A549 (cell line): Measurements from ENCODE around the gene NIPBL. TPM values are rescaled to one million over a fixed set of nuclear protein-coding genes. Genes with fewer than 3 reads are reported as not detected.

Source experiments
- ATAC-seq, 2 experiments: fragments of 200-7000 bp in 1 of 2; fragments of >200 bp in 1 of 2; cut with Nextera tagmentation in 1 of 2; cut with Tn5 transposase in 1 of 2; 3 replicates each; pipeline versions ENCODE4 v1.8.0 to v1.9.1; 2018 to 2020; ENCODE audit warnings: mild to moderate bottlenecking in 1 of 2, moderate library complexity in 1 of 2
- CTCF ChIA-PET: fragments of 300-600 bp; sonication (Branson Sonifier 250); formaldehyde crosslinking; extraction: SDS; loops from one replicate; lab custom pipeline; 2021; ENCODE audit warnings: antibody characterized with exemption, inconsistent platforms; lab: Yijun Ruan, JAX
- POLR2A ChIA-PET: fragments of 350-600 bp; formaldehyde crosslinking; extraction: SDS; loops from one replicate; lab custom pipeline; 2021; ENCODE audit warnings: antibody characterized with exemption, inconsistent platforms; lab: Yijun Ruan, JAX
- DNase-seq, 2 experiments: peaks; one replicate each; pipeline versions ENCODE4 v3.0.0 to v3.0.0-alpha.2; 2011 to 2016; ENCODE audit warnings: low read depth in 1 of 2, low spot score in 1 of 2
- FAIRE-seq: peaks from 2 replicates; lab custom pipeline; 2011; peaks lifted over from hg19 to GRCh38; lab: Jason Lieb, UNC
- H3K27ac ChIP-seq, 2 experiments: fragments of >200 bp; sonication (Bioruptor Twin); formaldehyde crosslinking; 3 replicates each; pipeline ENCODE4 v1.5.1; 2016 to 2017
- H3K4me1 ChIP-seq: fragments of >200 bp; sonication (Bioruptor Twin); formaldehyde crosslinking; 3 replicates; pipeline ENCODE4 v1.6.1; 2016
- H3K4me2 ChIP-seq: fragments of >200 bp; sonication (Bioruptor Twin); formaldehyde crosslinking; 3 replicates; pipeline ENCODE4 v1.6.1; 2016
- H3K4me3 ChIP-seq: fragments of >200 bp; sonication (Bioruptor Twin); formaldehyde crosslinking; 3 replicates; pipeline ENCODE4 v1.5.1; 2016
- H3K9me3 ChIP-seq: fragments of >200 bp; sonication (Bioruptor Twin); formaldehyde crosslinking; 3 replicates; pipeline ENCODE4 v1.6.1; 2016
- CBX2 ChIP-seq: fragments of 200-600 bp; sonication (generic); IDR thresholded peaks from 2 replicates; pipeline ENCODE4 v1.6.1; 2016; ENCODE audit warnings: low read depth, mild to moderate bottlenecking, borderline replicate concordance
- CHD2 ChIP-seq: fragments of 150-350 bp; IDR thresholded peaks from 2 replicates; pipeline ENCODE4 v1.6.1; 2014; ENCODE audit warnings: low read length; ENCODE audit not compliant: partially characterized antibody
- CTCF ChIP-seq: fragments of >200 bp; sonication (Bioruptor Twin); formaldehyde crosslinking; IDR thresholded peaks from 3 replicates; pipeline ENCODE4 v1.5.1; 2016
- ESRRA ChIP-seq: fragments of 150-350 bp; IDR thresholded peaks from 2 replicates; pipeline ENCODE4 v1.6.1; 2014; ENCODE audit warnings: mild to moderate bottlenecking, low read length, borderline replicate concordance
- FOSB ChIP-seq: fragments of 250-450 bp; sonication (Bioruptor Pico); IDR thresholded peaks from 2 replicates; pipeline ENCODE4 v1.5.0; 2020; ENCODE audit warnings: mild to moderate bottlenecking, moderate library complexity
- FOSL2 ChIP-seq, 2 experiments: fragments of 450-650 bp in 1 of 2; fragments of >200 bp in 1 of 2; sonication (Bioruptor Twin) in 1 of 2; formaldehyde crosslinking; IDR thresholded peaks; 2 replicates each; pipeline versions ENCODE4 v1.5.0 to v1.6.1; 2016 to 2020; ENCODE audit warnings: mild to moderate bottlenecking in 1 of 2, moderate library complexity in 1 of 2
- FOXS1 ChIP-seq: fragments of 250-450 bp; sonication (Bioruptor Pico); IDR thresholded peaks from 2 replicates; pipeline ENCODE4 v1.5.0; 2020; ENCODE audit warnings: mild to moderate bottlenecking, moderate library complexity
- HDAC2 ChIP-seq: fragments of 200-600 bp; sonication (generic); IDR thresholded peaks from 2 replicates; pipeline ENCODE4 v1.6.1; 2016
- MAFK ChIP-seq: fragments of 450-650 bp; IDR thresholded peaks from 2 replicates; pipeline ENCODE4 v1.6.1; 2014; ENCODE audit not compliant: partially characterized antibody
- MAZ ChIP-seq: fragments of 150-350 bp; IDR thresholded peaks from 2 replicates; pipeline ENCODE4 v1.6.1; 2014; ENCODE audit warnings: antibody characterized with exemption, low read depth, low read length, borderline replicate concordance
- NFE2L2 ChIP-seq: fragments of 150-350 bp; conservative IDR thresholded peaks from 2 replicates; pipeline ENCODE4 v1.6.1; 2014; ENCODE audit warnings: low read length
- NPAS2 ChIP-seq: fragments of 250-450 bp; sonication (Bioruptor Pico); IDR thresholded peaks from 2 replicates; pipeline ENCODE4 v1.8.0; 2022; ENCODE audit warnings: mild to moderate bottlenecking, moderate library complexity, borderline replicate concordance
- NR3C1 ChIP-seq: fragments of >200 bp; sonication (Bioruptor Twin); formaldehyde crosslinking; IDR thresholded peaks from 3 replicates; pipeline ENCODE4 v1.6.1; 2017
- PBX3 ChIP-seq: IDR thresholded peaks from 2 replicates; pipeline ENCODE4 v1.6.1; 2012
- PHF8 ChIP-seq: fragments of 200-600 bp; sonication (generic); IDR thresholded peaks from 2 replicates; pipeline ENCODE4 v1.6.1; 2016; ENCODE audit warnings: low read depth, mild to moderate bottlenecking, antibody characterized with exemption, moderate library complexity, borderline replicate concordance
- POLR2AphosphoS2 ChIP-seq: conservative IDR thresholded peaks from 2 replicates; pipeline ENCODE4 v1.6.1; 2012; ENCODE audit warnings: low read length, improper control_type of control experiment, inconsistent platforms
- RCOR1 ChIP-seq: fragments of 150-350 bp; IDR thresholded peaks from 2 replicates; pipeline ENCODE4 v1.6.1; 2014; ENCODE audit warnings: antibody characterized with exemption, low read length, low read depth
- SMC3 ChIP-seq: fragments of >200 bp; sonication (Bioruptor Twin); formaldehyde crosslinking; IDR thresholded peaks from 3 replicates; pipeline ENCODE4 v1.6.1; 2018; ENCODE audit warnings: inconsistent platforms
- SREBF2 ChIP-seq: fragments of 450-650 bp; IDR thresholded peaks from 2 replicates; pipeline ENCODE4 v1.6.1; 2014; ENCODE audit warnings: mild to moderate bottlenecking, moderate library complexity
- TFCP2L1 ChIP-seq: fragments of 250-450 bp; sonication (Bioruptor Pico); IDR thresholded peaks from 2 replicates; pipeline ENCODE4 v1.5.0; 2021; ENCODE audit warnings: mild to moderate bottlenecking
- ZC3H11A ChIP-seq: fragments of 450-650 bp; IDR thresholded peaks from 2 replicates; pipeline ENCODE4 v1.6.1; 2014; ENCODE audit warnings: antibody characterized with exemption, mild to moderate bottlenecking
- ZFP36 ChIP-seq: fragments of 450-650 bp; IDR thresholded peaks from 2 replicates; pipeline ENCODE4 v1.6.1; 2014; ENCODE audit warnings: borderline replicate concordance; ENCODE audit not compliant: partially characterized antibody
- ZNF302 ChIP-seq: fragments of 250-450 bp; sonication (Bioruptor Pico); IDR thresholded peaks from 2 replicates; pipeline ENCODE4 v1.9.0; 2021; ENCODE audit warnings: inconsistent platforms, mild to moderate bottlenecking, moderate library complexity
- WGBS: methylation state at CpG from one replicate; pipeline ENCODE4 v1.1.6; 2017; ENCODE audit errors: missing lambda C conversion rate; 5-methylcytosine and 5-hydroxymethylcytosine counted together
- polyA plus RNA-seq, 4 experiments: library from polyadenylated mRNA; depleted of rRNA in 3 of 4; stranded (reverse); fragments of >200 nt; fragmentation: RNase III in 1 of 4; extraction: RNeasy Plus Mini Kit Qiagen cat#74134 plus additional on column Dnase treatment in 1 of 4; gene quantifications; 2 replicates in 3 of 4; 3 replicates in 1 of 4; pipeline ENCODE4 v1.2.3, GENCODE V29; 2011 to 2017
- TF ChIP-seq, protein P1 (sequence below): IDR thresholded peaks from 2 replicates; pipeline ENCODE4 v1.6.1; 2012; ENCODE audit warnings: low read depth, borderline replicate concordance
- TF ChIP-seq, protein P2 (sequence below): fragments of >200 bp; sonication (Bioruptor Twin); formaldehyde crosslinking; IDR thresholded peaks from 2 replicates; pipeline ENCODE4 v1.6.1; 2016

Gene NIPBL
- polyA plus RNA-seq, 2 of the 4 experiments (the other 2 are of a cell fraction): 12.4 to 33.4 TPM

DNA sequence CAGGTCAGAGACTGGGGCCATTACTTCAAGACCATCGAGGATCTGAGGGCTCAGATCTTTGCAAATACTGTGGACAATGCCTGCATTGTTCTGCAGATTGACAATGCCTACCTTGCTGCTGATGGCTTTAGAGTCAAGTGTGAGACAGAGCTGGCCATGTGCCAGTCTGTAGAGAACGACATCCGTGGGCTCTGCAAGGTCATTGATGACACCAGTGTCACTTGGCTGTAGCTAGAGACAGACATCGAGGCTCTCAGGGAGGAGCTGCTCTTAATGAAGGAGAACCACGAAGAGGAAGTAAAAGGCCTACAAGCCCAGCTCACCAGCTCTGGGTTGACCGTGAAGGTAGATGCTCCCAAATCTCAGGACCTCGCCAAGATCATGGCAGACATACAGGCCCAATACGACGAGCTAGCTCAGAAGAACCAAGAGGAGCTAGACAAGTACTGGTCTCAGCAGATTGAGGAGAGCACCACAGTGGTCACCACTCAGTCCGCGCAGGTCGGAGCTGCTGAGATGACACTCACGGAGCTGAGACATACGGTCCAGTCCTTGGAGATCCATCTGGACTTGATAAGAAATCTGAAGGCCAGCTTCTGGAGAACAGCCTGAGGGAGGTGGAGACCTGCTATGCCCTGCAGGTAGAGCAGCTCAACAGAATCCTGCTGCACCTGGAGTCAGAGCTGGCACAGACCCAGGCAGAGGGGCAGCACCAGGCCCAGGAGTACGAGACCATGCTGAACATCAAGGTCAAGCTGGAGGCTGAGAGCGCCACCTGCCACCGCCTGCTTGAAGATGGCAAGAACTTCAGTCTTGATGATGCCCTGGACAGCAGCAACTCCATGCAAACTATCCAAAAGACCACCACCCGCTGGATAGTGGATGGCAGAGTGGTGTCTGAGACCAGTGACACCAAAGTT lies 9.3 kb downstream of the NIPBL start:
- ChIA-PET POLR2A (no interaction called here), CTCF (interaction anchor here (0.7 to 1.2 kb wide), 2 partner anchors 53 to 141 kb away, joined by 3 read pairs; no protein-coding TSS in a partner anchor)
- H3K4me3 ChIP-seq: no peak overlapping the region
- DNase-seq (no peak), ATAC-seq (no peak), FAIRE-seq (no peak)
- WGBS: 96% methylated on average over 16 of the region's 18 CpGs
- TF ChIP-seq ZC3H11A (no peak), CHD2 (no peak), SMC3 (no peak), PHF8 (no peak), MAZ (no peak), FOSB (CRISPR knock-in tag) (no peak), FOSL2 (IDR thresholded peaks at IDR 0.05) (no peak), FOSL2 (CRISPR knock-in tag; IDR thresholded peaks at IDR 0.05) (no peak), HDAC2 (no peak), POLR2AphosphoS2 (no peak)
- TF ChIP-seq, protein P1, sequence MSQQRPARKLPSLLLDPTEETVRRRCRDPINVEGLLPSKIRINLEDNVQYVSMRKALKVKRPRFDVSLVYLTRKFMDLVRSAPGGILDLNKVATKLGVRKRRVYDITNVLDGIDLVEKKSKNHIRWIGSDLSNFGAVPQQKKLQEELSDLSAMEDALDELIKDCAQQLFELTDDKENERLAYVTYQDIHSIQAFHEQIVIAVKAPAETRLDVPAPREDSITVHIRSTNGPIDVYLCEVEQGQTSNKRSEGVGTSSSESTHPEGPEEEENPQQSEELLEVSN: no peak
- no peaks in the 10 kb centered on the region for H3K9me3 ChIP-seq
- H3K4me2 ChIP-seq: no peak overlapping the region
- H3K27ac ChIP-seq: no peak overlapping the region
- H3K4me1 ChIP-seq: peaks cover 10% of the 10 kb centered on the region; the same call in 2 of the 3 replicates

DNA sequence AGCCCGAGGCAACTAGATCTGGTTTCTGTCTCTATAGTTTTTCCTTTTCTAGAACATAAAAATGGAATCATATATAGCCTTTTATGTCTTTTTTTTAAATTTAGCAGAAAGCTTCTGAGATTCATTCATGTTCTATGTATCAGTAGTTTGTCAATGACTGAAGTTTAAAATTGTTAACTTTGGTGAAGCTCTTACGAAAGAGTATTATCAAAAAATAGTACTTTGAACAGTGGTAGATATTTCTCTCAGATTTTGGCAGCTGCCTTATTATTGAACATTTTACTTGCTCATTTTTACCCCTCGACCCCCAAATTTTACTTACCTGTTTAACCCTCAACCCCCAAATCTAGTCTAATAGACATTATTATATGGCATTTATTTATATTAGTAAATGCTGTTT lies 10.2 kb downstream of the NIPBL start:
- FAIRE-seq: no peak
- Histone ChIP-seq H3K4me2 (no peak overlapping the region), H3K27ac (no peak overlapping the region), H3K4me1 (peaks cover 6% of the 10 kb centered on the region; the same call in 2 of the 3 replicates), H3K9me3 (no peaks in the 10 kb centered on the region), H3K4me3 (no peak overlapping the region)
- ChIA-PET CTCF (no interaction called here), POLR2A (no interaction called here)
- no peak for ATAC-seq
- TF ChIP-seq NPAS2 (CRISPR knock-in tag): no peak
- no peak for TF ChIP-seq CBX2
- no peak for TF ChIP-seq FOXS1 (CRISPR knock-in tag)
- TF ChIP-seq TFCP2L1 (CRISPR knock-in tag): no peak
- TF ChIP-seq ZFP36: no peak
- TF ChIP-seq ESRRA: no peak
- TF ChIP-seq PBX3: no peak
- no peak for TF ChIP-seq ZNF302 (CRISPR knock-in tag)
- no peak for TF ChIP-seq NFE2L2
- TF ChIP-seq FOSB (CRISPR knock-in tag): no peak
- TF ChIP-seq CTCF: no peak
- TF ChIP-seq SMC3: no peak
- no peak for TF ChIP-seq RCOR1
- no peak for TF ChIP-seq SREBF2
- TF ChIP-seq MAFK: no peak
- no peak for TF ChIP-seq NR3C1
- TF ChIP-seq, protein P2, sequence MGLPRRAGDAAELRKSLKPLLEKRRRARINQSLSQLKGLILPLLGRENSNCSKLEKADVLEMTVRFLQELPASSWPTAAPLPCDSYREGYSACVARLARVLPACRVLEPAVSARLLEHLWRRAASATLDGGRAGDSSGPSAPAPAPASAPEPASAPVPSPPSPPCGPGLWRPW: no peak
- 82% methylated on average over 3 of the region's 3 CpGs for WGBS
- DNase-seq: no peak
